Uterus (tissue), 2 donors: ENCODE results near the gene NRM.

ENCODE experiments used
- CTCF ChIP-seq, 4 experiments: fragments of 200-600 bp in 2 of 4; fragments of 450-650 bp in 2 of 4; sonication (generic) in 2 of 4; IDR thresholded peaks; one replicate each; pipeline ENCODE4 v1.5.1; 2016 to 2019; ENCODE audit warnings: antibody characterized with exemption in 4 of 4, mild to moderate bottlenecking in 2 of 4, moderate library complexity in 1 of 4
- POLR2A ChIP-seq, 2 donors: fragments of 450-650 bp; IDR thresholded peaks; one replicate each; pipeline ENCODE4 v1.6.1; 2016; ENCODE audit warnings: antibody characterized with exemption in 2 of 2, mild to moderate bottlenecking in 1 of 2, moderate library complexity in 1 of 2

GRCh38 chr6:30686009-30686907 lies 4.5 kb downstream of the NRM start, which contains the start of gene PPP1R18:
- TF ChIP-seq CTCF (IDR thresholded peaks at IDR 0.05): no peak
- TF ChIP-seq POLR2A (IDR thresholded peaks at IDR 0.05): peak in 1 of 2 donors; percentile 45
